Keratinocyte (primary cell): ENCODE measurements around the gene EWSR1. TPM values are rescaled to one million over a fixed set of nuclear protein-coding genes. Genes with fewer than 3 reads are reported as not detected.

Source experiments
- DNase-seq: peaks from one replicate; pipeline ENCODE4 v3.0.0-alpha.2; 2011; ENCODE audit warnings: low read depth, missing footprints, low spot score
- FAIRE-seq: peaks from 2 replicates; lab custom pipeline; 2011; peaks lifted over from hg19 to GRCh38; lab: Jason Lieb, UNC
- H2AFZ ChIP-seq: 2 replicates; pipeline ENCODE4 v1.6.0; 2012; ENCODE audit warnings: low read length, control low read depth, inconsistent platforms; ENCODE audit not compliant: control insufficient read depth
- H3K27ac ChIP-seq: 2 replicates; pipeline ENCODE4 v1.5.1; 2011; ENCODE audit warnings: low read length; ENCODE audit not compliant: control insufficient read depth, insufficient read depth
- H3K27me3 ChIP-seq: 3 replicates; pipeline ENCODE4 v1.6.0; 2011; ENCODE audit warnings: low read length; ENCODE audit not compliant: control insufficient read depth, insufficient read depth; ENCODE audit errors: extremely low read depth
- H3K36me3 ChIP-seq, 2 experiments: 2 replicates in 1 of 2; 3 replicates in 1 of 2; pipeline ENCODE4 v1.5.1; 2011; ENCODE audit warnings: low read length in 2 of 2, mild to moderate bottlenecking in 1 of 2; ENCODE audit not compliant: control insufficient read depth in 2 of 2, insufficient read depth in 2 of 2; ENCODE audit errors: extremely low read depth in 1 of 2
- H3K4me1 ChIP-seq: 3 replicates; pipeline ENCODE4 v1.5.1; 2011; ENCODE audit warnings: low read length; ENCODE audit not compliant: control insufficient read depth, insufficient read depth; ENCODE audit errors: extremely low read depth
- H3K4me2 ChIP-seq: 3 replicates; pipeline ENCODE4 v1.6.0; 2011; ENCODE audit warnings: low read depth, low read length; ENCODE audit not compliant: control insufficient read depth, insufficient read depth; ENCODE audit errors: extremely low read depth
- H3K4me3 ChIP-seq, 3 experiments: fragments of 200-600 bp in 1 of 3; sonication (generic) in 1 of 3; 2 replicates in 2 of 3; 3 replicates in 1 of 3; pipeline ENCODE4 v1.5.1; 2011 to 2016; ENCODE audit warnings: low read length in 3 of 3, mild to moderate bottlenecking in 3 of 3, control low read depth in 2 of 3, inconsistent platforms in 1 of 3, low read depth in 1 of 3, mixed read lengths in 1 of 3, mixed run types in 1 of 3, moderate library complexity in 1 of 3; ENCODE audit not compliant: control insufficient read depth in 2 of 3, insufficient read depth in 2 of 3; ENCODE audit errors: extremely low read depth in 1 of 3
- H3K79me2 ChIP-seq: 2 replicates; pipeline ENCODE4 v1.6.0; 2012; ENCODE audit warnings: low read length; ENCODE audit not compliant: control insufficient read depth, insufficient read depth
- H3K9ac ChIP-seq: 3 replicates; pipeline ENCODE4 v1.6.0; 2011; ENCODE audit warnings: low read length; ENCODE audit not compliant: control insufficient read depth, insufficient read depth; ENCODE audit errors: extremely low read depth
- H3K9me1 ChIP-seq: 3 replicates; pipeline ENCODE4 v1.6.0; 2011; ENCODE audit warnings: low read length; ENCODE audit not compliant: control insufficient read depth, insufficient read depth; ENCODE audit errors: extremely low read depth
- H3K9me3 ChIP-seq: 2 replicates; pipeline ENCODE4 v1.5.1; 2012; ENCODE audit warnings: low read depth, low read length; ENCODE audit not compliant: control insufficient read depth
- H4K20me1 ChIP-seq: 3 replicates; pipeline ENCODE4 v1.6.0; 2011; ENCODE audit warnings: low read length; ENCODE audit not compliant: control insufficient read depth, insufficient read depth; ENCODE audit errors: extremely low read depth
- EZH2 ChIP-seq: IDR thresholded peaks from one replicate; pipeline ENCODE4 v1.6.1; 2012; ENCODE audit warnings: inconsistent platforms, mild to moderate bottlenecking, low read length, moderate library complexity
- dilution Hi-C: fragments of 300-500 bp; cut with MboI; formaldehyde crosslinking; loops from one replicate; pipeline ENCODE4 v1.7.0; 2020; ENCODE audit warnings: low sequenced_read_pairs; ENCODE audit not compliant: extremely low pct_ligation_motif_present
- polyA plus RNA-seq, 5 experiments: library from polyadenylated mRNA; depleted of rRNA in 3 of 5; stranded (reverse) in 3 of 5; stranded (forward) in 1 of 5; unstranded in 1 of 5; fragments of >200 nt; gene quantifications; 1 replicate in 1 of 5; 2 replicates in 3 of 5; 3 replicates in 1 of 5; pipeline versions ENCODE4 v1.2.1 to v1.2.3, GENCODE V29; 2011 to 2012; ENCODE audit warnings: missing spikeins in 2 of 5, low read depth in 1 of 5, low replicate concordance in 1 of 5
- TF ChIP-seq, protein P1 (sequence below), 3 experiments: IDR thresholded peaks in 1 of 3; conservative IDR thresholded peaks in 1 of 3; optimal IDR thresholded peaks in 1 of 3; 2 replicates in 2 of 3; 3 replicates in 1 of 3; pipeline versions ENCODE3 to v1.5.1; 2011; ENCODE audit warnings: low read length in 3 of 3, mild to moderate bottlenecking in 3 of 3, moderate library complexity in 2 of 3, control low read depth in 1 of 3, inconsistent platforms in 1 of 3; ENCODE audit not compliant: insufficient read depth in 2 of 3; ENCODE audit errors: extremely low read depth in 1 of 3

EWSR1 gene
- polyA plus RNA-seq, 1 donor (not counting 4 experiments of a cell fraction or from before 2014, with no cell fraction given), result 245 TPM

DNA sequence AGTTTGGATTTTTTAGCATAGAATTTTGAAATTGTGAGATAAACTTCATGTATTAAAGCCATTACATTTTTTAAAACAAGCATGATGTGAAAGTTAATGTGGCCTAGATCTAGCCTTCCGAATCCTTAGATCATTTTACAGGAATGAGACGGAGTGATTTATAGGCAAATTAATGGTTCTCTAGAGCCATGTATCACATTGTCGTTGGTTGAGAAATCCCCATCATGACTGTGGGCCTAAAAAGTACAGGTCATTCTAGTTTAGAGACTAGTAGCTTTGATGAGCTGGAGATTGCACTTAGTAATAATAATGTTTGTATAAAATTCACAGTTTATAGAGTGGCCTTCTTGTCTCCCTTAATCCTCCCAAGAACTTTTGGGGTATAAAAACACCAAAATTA lies 7.1 kb downstream of the EWSR1 start:
- Histone ChIP-seq H3K4me2 (no peak overlapping the region), H3K9me3 (no peaks in the 10 kb centered on the region), H3K9ac (no peak overlapping the region), H3K4me1 (peaks cover 9% of the 10 kb centered on the region), H3K36me3 (peaks cover 37 to 49% of the 10 kb centered on the region in 2 experiments), H2AFZ (no peak overlapping the region), H3K27ac (no peak overlapping the region), H4K20me1 (peaks cover 48% of the 10 kb centered on the region), H3K27me3 (no peaks in the 10 kb centered on the region), H3K9me1 (peaks cover 2% of the 10 kb centered on the region), H3K4me3 (no peak overlapping the region), H3K79me2 (peaks cover 96% of the 10 kb centered on the region)
- dilution Hi-C loops, result no loop called here
- TF ChIP-seq, protein P1, sequence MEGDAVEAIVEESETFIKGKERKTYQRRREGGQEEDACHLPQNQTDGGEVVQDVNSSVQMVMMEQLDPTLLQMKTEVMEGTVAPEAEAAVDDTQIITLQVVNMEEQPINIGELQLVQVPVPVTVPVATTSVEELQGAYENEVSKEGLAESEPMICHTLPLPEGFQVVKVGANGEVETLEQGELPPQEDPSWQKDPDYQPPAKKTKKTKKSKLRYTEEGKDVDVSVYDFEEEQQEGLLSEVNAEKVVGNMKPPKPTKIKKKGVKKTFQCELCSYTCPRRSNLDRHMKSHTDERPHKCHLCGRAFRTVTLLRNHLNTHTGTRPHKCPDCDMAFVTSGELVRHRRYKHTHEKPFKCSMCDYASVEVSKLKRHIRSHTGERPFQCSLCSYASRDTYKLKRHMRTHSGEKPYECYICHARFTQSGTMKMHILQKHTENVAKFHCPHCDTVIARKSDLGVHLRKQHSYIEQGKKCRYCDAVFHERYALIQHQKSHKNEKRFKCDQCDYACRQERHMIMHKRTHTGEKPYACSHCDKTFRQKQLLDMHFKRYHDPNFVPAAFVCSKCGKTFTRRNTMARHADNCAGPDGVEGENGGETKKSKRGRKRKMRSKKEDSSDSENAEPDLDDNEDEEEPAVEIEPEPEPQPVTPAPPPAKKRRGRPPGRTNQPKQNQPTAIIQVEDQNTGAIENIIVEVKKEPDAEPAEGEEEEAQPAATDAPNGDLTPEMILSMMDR (optimal IDR thresholded peaks at IDR 0.05 in 1 of 3, IDR thresholded peaks at IDR 0.05 in 1 of 3, conservative IDR thresholded peaks at IDR 0.05 in 1 of 3; ENCODE audit: extremely low read depth in 1 of 3, insufficient read depth in 2 of 3, low read length in 3 of 3), result no peak
- TF ChIP-seq EZH2, result no peak
- DNase-seq, result no peak
- no peak for FAIRE-seq

DNA sequence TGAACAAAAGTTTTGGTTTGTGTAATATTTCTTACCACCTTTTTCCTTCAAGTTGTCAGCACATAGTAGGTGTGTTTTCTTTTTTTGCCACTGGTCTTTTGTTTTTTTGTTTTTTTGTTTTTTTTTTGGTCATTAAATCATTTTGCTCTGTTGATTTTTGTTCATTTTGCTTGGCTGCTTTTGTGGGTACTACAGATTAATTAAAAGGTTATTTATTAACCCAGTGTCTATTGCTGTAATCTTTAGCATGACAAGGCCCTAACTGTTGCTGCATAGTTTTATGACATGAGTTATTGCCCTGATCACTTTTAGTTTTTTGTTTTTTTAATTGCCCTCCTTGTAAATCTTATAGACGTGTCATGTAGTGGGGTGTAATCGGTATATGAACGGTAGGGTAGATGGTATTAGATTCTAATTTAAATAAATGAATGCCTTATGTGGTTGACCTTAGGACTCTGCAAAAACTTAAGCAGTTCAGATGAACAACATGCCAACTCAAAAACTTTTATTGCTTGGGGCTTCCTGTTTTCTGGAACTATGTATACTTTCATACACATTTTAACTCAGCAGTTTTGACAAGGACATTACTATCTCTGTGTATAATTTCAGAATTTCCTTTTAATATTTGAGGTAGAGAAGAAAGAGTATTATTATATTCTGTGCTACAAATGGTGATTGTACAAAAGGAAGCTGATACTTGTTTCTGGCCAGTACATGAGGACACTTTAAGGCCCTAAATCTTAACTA lies 7.9 kb downstream of the EWSR1 start:
- H3K79me2 ChIP-seq, result peaks cover 93% of the 10 kb centered on the region
- FAIRE-seq (no peak), DNase-seq (no peak)
- TF ChIP-seq, protein P1 (optimal IDR thresholded peaks at IDR 0.05 in 1 of 3, IDR thresholded peaks at IDR 0.05 in 1 of 3, conservative IDR thresholded peaks at IDR 0.05 in 1 of 3; ENCODE audit: extremely low read depth in 1 of 3, insufficient read depth in 2 of 3, low read length in 3 of 3), result no peak
- TF ChIP-seq EZH2, result no peak
- no peak overlapping the region for H3K4me3 ChIP-seq
- H3K9ac ChIP-seq, result no peak overlapping the region
- peaks cover 44% of the 10 kb centered on the region for H4K20me1 ChIP-seq
- peaks cover under 1% of the 10 kb centered on the region for H3K4me1 ChIP-seq
- dilution Hi-C loops, result no loop called here
- no peak overlapping the region for H3K27ac ChIP-seq
- no peak overlapping the region for H3K4me2 ChIP-seq
- peaks cover 2% of the 10 kb centered on the region for H3K9me1 ChIP-seq
- H2AFZ ChIP-seq, result no peak overlapping the region
- H3K27me3 ChIP-seq, result no peaks in the 10 kb centered on the region
- H3K9me3 ChIP-seq, result no peaks in the 10 kb centered on the region
- H3K36me3 ChIP-seq, result peaks cover 38 to 53% of the 10 kb centered on the region in 2 experiments
